GM21515 (cell line): Measurements from ENCODE around the gene COL27A1.

ENCODE experiments used
- ATAC-seq: cut with Tn5 transposase; IDR thresholded peaks from one replicate; pipeline ENCODE4 v1.9.1; 2021; ENCODE audit not compliant: unreplicated experiment

COL27A1 gene

DNA sequence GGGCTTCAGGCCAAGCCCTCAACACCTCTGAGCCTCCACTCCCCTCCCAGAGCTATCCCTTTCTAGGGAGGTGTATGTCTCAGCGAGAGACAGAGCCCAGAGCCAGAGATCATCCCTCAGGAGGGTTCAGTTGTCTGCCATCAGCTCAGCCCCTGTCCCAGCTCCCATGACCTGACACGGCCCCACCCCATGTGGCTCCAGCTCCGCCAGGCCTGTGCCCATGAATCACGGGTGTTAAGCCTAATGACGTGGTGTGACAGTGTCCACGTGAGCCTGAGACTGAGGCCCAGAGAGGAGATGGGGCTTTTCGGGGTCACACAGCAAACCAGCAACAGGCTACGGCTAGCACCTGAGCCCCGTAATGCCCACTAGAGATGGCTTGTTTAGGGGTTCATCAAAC, 106.7 kb downstream of the COL27A1 start:
- no peak for ATAC-seq

DNA sequence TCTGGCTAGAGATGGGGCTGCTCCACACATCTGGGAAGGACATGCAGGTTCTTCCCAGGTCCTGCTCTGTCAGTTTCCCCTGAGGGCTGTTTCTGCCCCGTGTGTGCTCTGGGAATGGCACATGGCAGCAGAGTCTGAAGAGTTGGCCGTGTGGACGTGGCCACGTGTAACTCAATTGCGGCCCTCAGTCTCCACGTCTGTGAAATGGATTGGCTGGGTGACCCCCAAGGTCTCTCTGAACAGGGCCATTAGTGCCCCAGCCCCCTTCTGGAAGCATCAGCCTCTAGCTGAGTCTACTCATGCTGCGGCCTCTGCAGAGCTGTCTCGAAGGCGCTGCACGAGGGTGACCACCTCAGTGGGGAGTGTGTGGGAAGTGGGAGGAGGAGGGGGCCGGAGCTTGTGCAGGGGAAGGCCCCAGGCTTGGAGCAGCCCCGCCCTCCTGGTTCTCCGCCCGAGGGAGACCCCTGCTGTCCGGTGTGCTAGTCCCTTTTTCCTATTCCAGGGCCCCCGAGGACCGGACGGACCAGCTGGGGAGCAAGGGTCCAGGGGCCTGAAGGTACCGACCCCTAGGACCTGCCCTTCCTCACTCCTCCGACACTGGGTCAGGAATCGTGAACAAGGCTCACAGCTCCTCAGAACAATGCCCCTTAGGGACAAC, 108.6 kb downstream of the COL27A1 start:
- ATAC-seq = no peak

DNA sequence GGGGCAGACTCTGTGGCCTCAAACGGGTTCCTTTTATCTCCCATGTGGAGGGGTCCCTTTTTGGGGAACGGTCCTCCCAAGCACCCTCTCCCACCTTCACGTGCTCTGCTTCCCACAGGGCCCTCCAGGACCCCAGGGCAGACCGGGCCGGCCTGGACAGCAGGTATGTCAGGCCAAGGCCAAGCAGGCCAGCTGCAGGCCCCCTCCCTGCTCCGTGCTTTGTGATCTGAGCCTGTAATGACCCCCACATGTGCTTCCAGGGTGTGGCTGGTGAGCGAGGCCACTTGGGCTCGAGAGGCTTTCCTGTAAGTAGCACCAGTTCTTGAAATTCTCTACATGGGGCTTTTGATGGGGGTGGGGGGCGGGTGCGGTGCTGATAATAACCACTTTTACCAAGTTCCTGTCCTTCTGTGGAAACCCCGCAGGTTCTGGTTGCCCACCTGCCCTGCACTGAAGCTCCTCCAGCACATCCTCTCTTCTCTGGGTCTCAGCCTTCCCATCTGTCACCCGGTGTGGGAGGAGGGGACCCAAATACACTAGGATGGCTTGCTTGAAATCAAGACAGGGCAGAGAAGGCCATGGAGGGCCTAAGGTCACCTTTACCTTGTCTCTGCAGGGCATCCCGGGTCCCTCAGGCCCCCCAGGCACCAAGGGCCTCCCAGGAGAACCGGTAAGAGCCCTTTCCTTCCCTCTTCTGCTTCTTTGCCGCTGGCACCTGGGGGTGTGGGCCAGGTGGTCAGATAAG, 109.6 kb downstream of the COL27A1 start:
- no peak for ATAC-seq

DNA sequence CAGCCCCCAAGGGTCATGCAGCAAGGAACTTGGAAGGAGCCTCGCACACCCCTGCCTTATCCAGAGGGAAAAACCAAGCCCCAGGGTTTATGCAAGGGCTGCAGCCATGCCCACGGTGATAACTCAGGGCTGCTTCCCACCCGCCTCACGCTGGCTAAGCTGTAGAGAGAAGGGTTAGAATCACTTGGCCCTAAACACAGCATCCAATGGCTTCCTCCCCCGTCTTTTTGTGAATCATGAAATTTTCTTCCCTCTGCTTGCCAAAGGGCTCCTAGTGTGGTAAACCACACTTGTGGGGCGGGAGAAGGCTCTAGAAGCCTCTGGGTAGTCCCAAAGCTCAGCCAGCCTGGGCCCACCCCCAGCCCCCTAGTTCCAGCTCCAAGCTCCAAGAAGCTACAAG, 111.6 kb downstream of the COL27A1 start:
- no peak for ATAC-seq

DNA sequence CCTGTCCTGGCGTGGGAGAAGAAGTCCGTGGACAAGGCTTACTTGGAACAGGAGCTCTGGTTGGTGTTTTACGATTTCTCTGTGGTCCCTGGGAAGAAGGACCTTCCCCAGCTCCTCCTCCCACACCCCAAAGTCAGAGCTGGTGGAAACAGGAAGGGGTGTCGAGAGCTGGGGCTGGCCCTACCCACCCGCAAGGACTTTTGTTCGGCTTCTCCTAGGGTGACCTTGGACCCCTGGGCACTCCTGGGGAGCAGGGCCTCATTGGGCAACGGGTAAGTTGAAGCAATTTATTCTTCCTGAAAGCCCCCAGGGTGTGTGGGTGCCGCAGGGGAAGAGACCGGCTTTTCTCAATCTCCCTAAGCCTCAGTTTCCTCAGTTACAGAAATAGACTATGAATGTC, 113.7 kb downstream of the COL27A1 start:
- no peak for ATAC-seq

DNA sequence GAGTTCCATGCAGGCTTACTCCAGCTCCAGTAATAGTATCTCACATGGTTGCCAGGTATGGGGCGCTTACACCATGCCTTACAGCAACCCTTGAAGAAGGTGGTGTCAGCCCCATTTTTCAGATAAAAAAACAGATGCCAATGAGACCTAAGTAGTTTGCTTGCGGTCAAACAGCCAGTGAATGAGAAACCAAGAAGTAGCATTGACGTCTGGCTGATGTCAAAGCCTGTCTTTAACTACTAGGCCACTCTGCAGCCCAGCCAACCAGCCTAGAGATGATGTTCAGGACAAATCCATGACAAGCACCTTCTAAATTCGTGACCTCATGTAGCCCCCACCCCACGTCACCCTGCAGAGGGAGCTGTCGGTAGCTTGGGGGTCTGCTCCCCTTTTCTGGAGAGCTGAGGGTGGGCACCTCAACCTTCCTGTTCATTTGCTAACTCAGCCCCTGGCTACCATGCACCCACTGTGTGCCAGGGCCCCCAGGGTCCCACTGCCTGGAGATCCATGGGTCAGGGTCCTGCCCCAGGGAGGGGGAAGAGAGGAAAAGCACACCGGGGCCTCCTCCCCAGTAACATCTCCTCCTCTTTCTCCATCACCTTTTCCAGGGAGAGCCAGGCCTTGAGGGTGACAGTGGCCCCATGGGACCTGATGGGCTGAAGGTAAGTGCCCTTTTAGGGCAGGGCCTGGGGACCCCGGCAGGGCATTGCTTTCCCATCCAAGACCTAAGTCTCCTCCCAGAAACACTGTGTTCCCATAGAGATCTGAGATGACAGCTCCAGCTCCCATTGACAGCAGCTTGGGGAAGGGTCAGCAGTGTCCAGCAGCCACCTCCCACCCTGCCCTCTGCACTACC, 115.0 kb downstream of the COL27A1 start:
- ATAC-seq = no peak

DNA sequence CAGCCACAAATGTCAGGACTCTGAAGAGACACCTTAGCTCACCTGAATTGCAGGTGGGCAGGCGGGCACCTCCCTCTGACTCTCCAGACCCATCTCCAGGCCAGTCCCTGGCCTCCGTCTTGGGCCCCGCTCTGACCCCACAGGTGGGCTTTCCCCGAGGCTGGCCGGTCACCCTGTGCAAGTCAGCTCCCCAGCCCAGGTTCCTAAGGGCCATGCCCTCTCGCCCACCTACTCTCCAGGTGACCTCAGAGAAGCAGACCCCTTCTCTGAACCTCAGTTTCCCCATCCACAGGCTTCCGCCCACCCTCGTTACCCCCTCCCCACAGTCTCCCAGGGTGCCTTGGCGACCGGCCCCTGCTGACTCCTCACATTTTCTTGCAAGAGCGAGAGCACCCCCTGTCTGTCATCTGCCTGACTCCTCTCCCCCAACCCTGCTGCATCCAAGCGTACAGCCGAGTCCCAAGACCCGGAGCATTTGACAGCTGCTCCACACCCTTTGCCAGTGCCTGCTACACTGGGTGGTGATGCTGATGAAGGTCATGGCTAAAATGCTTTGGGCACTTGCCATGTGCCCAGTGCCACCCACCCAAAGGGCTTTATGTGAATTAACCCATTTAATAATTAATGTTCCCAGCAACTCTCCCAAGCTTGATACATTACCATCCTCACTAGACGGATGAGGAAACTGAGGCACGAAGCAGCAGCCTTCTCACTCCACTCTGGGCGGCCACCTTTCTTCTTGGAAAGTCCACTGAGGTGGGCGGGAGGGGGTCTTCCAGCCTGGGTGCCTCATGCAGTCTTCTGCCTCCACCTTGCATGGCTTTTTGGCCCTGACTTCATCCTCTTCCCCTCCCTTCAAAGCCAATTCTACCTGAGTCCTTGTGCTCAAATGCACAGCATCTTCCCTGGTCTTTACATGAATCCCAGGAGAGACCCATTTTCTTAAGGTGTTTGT, 116.5 kb downstream of the COL27A1 start:
- no peak for ATAC-seq

DNA sequence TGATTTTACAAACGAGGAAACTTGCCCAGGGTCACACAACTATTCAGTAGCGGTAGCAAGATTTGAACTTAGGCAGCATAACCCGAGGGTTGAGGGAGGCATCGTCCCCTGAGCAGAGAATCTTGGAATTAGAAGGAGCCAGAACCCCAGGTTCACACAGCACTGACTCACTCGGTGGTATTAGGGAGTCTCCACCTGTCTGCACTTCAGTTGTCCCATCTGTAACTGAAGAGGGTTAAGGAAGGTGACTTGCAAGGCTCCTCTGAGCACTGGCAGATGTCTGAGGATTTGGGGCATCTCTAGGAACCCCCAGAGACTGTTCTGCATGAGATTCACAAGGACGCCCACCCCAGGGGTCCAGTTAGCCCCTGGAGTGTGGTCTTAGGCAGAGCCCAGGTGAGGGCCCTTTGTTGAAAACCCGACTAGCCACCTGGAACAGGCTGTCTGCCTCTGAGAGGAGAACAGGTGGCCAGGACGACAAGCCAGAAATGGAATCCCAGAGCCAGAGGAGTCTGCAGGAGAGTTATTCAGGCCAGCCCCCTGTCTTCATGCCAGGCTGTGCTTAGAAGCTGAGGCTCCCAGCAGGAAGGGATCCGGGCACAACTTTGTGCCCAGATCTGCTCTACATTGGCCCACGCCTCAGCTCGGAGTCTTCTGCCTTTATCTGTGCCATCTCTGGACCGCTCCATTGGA, 117.5 kb downstream of the COL27A1 start:
- ATAC-seq = no peak

DNA sequence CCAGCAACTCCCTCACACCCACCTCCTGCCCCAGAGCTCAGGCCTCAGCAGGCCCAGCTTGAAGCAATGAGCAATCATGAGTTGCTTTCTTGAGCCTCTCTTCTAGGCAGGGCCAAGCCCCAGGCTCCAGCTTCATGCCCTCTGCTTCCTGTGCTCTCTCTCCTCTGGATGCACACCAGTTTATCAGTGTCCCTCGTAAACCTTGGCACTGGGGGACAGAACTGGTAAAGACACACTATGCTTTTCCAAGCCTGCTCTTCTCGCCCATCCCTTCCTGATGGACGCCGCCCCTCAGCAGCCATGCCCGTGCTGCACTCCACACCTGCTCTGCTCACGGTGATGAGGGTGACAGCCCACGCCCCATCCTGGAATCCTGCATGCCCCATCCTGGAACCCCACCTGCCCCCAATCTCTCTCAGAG, 118.1 kb downstream of the COL27A1 start:
- ATAC-seq = no peak

DNA sequence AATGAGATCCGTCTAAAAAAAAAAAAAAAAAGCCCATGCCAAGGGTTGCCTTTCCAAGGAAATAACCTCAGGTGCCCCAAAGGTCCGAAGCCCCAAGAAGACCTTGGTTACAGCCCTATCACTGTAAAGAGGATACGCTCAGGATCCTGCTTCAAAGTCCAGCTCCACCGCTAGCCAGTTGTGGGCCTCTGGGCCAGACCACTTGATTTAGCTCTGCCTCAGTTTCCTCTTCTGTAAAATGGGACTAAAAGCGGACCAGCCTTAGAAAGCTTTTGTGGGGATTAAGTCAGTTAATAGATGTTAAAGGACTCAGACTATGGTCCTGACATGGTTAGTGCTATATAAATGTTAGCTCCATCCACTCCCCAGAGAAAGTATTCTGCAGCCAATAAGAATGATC, 118.9 kb downstream of the COL27A1 start:
- no peak for ATAC-seq

DNA sequence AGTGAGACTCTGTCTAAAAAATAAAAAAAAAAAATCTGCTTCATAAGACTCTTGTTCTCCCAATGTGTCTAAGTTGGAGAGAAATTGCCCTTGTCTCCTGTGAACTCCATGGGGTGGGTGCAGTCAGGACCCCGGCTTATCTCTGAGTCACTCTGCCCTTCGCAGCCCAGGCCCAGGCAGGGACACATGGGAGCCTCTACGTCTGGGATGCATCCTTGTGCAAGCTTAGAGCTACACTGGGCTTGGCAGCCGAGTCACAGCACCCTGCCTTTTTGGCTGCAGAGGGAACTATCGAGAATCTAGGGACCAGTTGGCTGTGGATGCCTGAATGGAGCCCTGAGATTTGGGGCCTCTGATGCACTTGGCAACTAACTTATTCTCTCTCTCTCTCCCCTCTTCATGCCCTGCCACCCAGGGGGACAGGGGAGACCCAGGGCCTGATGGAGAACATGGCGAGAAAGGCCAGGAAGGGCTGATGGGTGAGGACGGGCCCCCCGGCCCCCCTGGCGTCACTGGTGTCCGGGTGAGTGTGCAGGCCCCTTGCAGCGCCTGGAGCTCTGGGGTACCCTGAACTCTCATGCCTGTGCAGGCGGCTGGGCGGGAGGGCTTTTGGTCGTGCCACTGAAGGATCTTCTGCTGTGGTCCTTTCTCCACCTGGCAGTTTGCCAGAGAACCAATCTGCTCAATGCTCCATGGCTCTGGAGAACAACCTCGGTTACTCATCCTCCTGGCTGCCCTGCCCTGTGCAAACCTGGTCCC, 120.1 kb downstream of the COL27A1 start:
- ATAC-seq = no peak

DNA sequence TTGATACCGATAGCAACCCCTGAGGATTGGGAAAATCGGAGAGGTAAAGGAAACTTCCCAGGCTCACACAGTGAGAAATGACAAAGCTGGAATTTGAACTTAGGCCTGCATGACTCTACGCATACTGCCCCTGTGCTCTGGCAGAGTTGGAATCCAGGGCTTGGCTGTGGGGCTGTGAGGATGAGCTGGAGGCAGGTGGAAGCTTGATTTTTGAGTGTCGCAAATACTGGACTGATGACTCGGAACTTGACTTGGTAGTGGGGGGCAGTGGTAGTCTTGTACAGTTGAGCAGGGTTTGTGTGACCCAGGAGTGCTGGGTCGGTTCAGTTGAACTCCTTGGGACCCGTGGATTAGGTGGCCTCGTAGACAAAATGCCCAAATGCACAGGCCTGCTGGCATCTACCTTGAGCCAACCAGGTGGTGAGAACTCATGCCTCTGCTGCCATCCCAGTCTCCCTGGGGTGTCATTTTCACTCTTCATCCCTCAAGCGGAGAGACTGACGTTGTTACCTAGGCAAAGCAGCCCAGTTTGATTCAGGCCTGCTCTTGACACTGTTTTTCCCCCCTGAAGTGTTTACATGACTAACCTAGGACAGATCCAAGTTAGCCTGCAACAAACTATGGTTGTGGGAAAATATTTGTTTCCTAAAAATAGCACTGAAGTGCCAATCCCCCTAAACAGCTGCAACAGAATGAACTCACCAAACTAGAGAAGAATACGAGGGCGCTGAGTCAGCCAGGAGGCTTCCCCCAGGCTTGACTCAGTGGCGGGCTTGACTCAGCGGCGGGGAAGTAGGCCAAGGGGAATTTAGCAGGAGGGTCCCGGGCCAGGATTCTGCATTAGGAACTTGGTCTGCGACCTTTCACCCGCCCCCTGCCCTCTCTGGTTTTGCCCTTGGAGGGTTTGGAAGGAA, 121.8 kb downstream of the COL27A1 start:
- no peak for ATAC-seq

DNA sequence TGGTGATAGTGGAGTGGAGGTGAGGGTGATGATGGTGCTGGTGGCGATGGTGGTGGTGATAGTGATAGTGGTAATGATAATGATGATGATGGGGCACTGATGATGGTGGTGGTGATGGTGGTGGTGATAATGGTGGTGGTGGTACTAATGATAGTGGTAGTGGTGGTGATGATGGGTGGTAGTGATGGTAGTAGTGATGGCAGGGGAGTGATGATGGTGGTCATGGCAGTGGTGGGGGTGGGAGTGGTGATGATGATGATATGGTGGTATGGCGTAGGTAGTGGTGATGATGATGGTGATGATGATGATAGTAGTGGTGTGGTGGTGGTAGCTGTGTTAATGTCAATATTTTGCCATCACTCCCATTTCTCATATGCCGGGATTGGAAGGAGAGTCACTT, 123.0 kb downstream of the COL27A1 start:
- no peak for ATAC-seq

DNA sequence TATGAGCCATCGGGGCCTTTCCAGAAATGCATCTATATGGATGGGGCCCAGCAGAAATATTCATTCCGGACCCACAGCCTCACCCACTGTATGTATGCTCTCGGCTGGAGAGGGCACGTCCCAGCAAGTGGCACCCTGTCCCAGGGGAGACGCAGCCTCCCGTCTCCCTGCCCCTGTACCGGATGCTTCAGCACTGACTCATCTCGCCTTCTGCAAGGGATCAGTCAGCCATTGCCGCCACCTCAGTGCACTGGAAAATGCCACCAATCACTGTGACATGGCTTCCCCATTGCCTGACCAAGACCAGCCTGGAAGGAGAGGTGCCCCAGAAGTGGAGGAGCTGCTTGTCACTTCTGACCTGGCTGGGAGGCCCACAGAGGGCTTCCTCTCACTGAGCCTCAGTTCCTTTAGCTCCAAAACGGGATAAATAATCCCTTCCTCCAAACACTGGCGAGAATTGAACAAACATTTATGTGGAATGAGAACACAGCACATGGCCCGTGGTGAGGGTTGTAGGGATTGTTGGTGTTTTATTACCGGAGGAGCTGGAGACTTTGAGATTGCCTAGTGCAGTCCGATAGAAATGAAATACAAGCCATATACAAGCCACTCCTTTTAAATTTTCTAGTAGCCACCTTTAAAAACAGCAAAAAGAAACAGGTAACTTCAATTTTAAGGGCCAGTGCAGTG, 123.7 kb downstream of the COL27A1 start:
- no peak for ATAC-seq

DNA sequence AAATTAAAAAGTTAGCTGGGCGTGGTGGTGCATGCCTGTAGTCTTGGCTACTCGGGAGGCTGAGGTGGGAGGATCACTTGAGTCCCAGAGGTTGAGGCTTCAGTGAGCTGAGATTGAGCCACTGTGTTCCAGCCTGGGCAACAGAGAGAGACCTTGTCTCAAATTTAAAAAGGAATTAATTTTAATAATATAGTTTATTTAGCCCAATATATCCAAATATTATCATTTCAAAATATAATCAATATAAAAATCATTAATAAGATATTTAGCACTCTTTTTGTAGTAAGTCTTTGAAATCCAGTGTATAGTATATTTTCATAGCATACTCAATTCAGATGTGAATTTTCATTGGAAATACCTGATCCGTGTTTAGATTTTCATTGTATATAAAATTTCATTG, 124.4 kb downstream of the COL27A1 start:
- no peak for ATAC-seq

DNA sequence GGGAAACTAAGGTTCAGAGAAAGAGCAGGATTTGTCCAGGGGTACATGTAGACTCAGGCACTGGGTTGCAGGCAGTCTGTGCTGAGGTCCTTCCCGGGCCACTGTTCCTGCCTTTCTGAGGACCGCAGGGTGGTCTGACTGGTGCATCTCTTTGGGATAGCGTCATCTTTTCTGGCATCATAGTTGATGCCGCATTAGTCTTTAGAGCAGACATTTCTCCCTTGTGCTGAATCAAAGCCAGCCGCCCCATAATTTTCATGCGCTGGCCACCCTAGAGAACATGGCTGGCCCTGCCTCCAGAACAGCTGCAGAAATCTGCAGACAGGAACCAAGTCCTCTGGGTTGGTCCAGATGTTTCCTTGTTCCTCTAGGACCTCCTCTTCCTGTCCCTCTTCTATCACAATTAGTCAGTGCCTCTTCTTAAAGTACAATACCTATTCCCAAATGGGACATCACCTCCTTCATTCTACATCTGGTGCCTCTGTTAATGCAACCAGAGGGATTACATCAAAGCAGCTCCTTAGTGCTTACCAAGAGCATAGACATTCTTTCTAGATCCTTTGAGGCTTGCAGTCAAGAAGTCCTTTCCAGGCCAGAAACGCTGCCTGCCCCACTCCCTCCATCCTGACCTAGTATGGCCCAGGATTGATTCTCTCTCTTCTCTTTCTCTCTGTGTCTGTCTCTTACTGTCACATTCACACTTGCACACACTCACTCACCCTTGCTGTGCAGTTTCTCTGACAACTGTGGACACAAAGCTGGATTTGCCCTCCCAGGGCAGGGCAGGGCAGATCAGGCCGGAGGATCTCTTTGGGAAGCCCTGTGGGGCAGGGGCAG, 125.5 kb downstream of the COL27A1 start:
- no peak for ATAC-seq
